MCF 10A (cell line): ENCODE data around the gene NFKBIA. TPM values are rescaled to one million over a fixed set of nuclear protein-coding genes. Genes with fewer than 3 reads are reported as not detected.
A peak's percentile ranks its signal among the peaks of the same experiment; 100 is the strongest.

Experiments
- BruUV-seq: library from RNA; stranded (reverse); fragments of 400-500 nt; replicated peaks from 2 replicates; lab custom pipeline; 2021; lab: Mats Ljungman, UMichigan
- CTCF ChIA-PET: fragments of 300-600 bp; sonication (Branson Sonifier 250); formaldehyde crosslinking; extraction: SDS; loops from one replicate; lab custom pipeline; 2021; ENCODE audit warnings: antibody characterized with exemption, inconsistent platforms; lab: Yijun Ruan, JAX
- POLR2A ChIA-PET: fragments of 300-600, 350-650 bp; sonication (Branson Sonifier 250); formaldehyde crosslinking; extraction: SDS; loops from one replicate; lab custom pipeline; 2020; ENCODE audit warnings: antibody characterized with exemption, inconsistent platforms; lab: Yijun Ruan, JAX
- DNase-seq: peaks from one replicate; pipeline ENCODE4 v3.0.0-alpha.2; 2018; ENCODE audit not compliant: unreplicated experiment
- H3K27ac Mint-ChIP-seq: one replicate; pipeline ENCODE4 v1.8.0; 2022; ENCODE audit warnings: mild to moderate bottlenecking, low read depth, mixed read lengths; ENCODE audit not compliant: unreplicated experiment
- H3K27me3 Mint-ChIP-seq: one replicate; pipeline ENCODE4 v1.8.0; 2022; ENCODE audit warnings: mixed read lengths; ENCODE audit not compliant: insufficient read depth, unreplicated experiment
- H3K36me3 Mint-ChIP-seq: one replicate; pipeline ENCODE4 v1.8.0; 2022; ENCODE audit warnings: mild to moderate bottlenecking, moderate library complexity, mixed read lengths; ENCODE audit not compliant: insufficient read depth, unreplicated experiment
- H3K4me1 Mint-ChIP-seq: one replicate; pipeline ENCODE4 v1.8.0; 2022; ENCODE audit warnings: mixed read lengths; ENCODE audit not compliant: insufficient read depth, unreplicated experiment
- H3K4me3 Mint-ChIP-seq: one replicate; pipeline ENCODE4 v1.8.0; 2022; ENCODE audit warnings: mild to moderate bottlenecking, moderate library complexity, mixed read lengths; ENCODE audit not compliant: unreplicated experiment
- H3K9me3 Mint-ChIP-seq: one replicate; pipeline ENCODE4 v1.8.0; 2022; ENCODE audit warnings: mixed read lengths; ENCODE audit not compliant: unreplicated experiment
- CTCF ChIP-seq: fragments of 200-600 bp; IDR thresholded peaks from one replicate; pipeline ENCODE4 v1.8.0; 2022; ENCODE audit warnings: antibody characterized with exemption, mild to moderate bottlenecking; ENCODE audit not compliant: unreplicated experiment
- intact Hi-C: fragments of 100-400 bp; cut with micrococcal nuclease; formaldehyde crosslinking; loops from 2 replicates; pipeline ENCODE4 v1.14.1; 2022
- total RNA-seq: library from RNA; stranded (reverse); gene quantifications from 2 replicates; pipeline ENCODE4 v1.2.3, GENCODE V29; 2022

Gene NFKBIA
- total RNA-seq, 1 experiment from 2014 or later = 112 TPM

- H3K27me3 Mint-ChIP-seq = no peaks in the 10 kb centered on the region
- ChIA-PET POLR2A (interaction anchor here (0.8 to 14.3 kb wide), 18 partner anchors 9 to 360 kb away, joined by 3 to 422 read pairs (median 16); partner anchors contain the start of genes FAM177A1, PPP2R3C, PRORP and PSMA6), CTCF (interaction anchor here (0.5 to 5.4 kb wide), 20 partner anchors 16 to 350 kb away, joined by 3 to 41 read pairs (median 5); partner anchors contain the start of genes PPP2R3C and PRORP)
- TF ChIP-seq CTCF = peak; percentile 66
- peak; percentile 84 for DNase-seq
- H3K9me3 Mint-ChIP-seq = no peaks in the 10 kb centered on the region
- H3K4me1 Mint-ChIP-seq = peaks cover 34% of the 10 kb centered on the region
- peak overlapping the region; percentile 93 for H3K4me3 Mint-ChIP-seq
- intact Hi-C loops = loop anchor here (1.0 kb wide), 4 partner anchors 114 to 266 kb away; partner anchors contain the start of gene PSMA6
- peaks cover 33% of the 10 kb centered on the region for H3K36me3 Mint-ChIP-seq
- BruUV-seq = no TSS peak
- H3K27ac Mint-ChIP-seq = peak overlapping the region; percentile 96
Measured at GRCh38 chr14:35406506-35407305, 2.2 kb upstream of the NFKBIA start.

GRCh38 chr14:35406090-35406489 lies 1.5 kb upstream of the NFKBIA start:
- Mint-ChIP-seq H3K27ac (peak overlapping the region; percentile 96), H3K4me1 (peaks cover 32% of the 10 kb centered on the region), H3K36me3 (peaks cover 39% of the 10 kb centered on the region), H3K9me3 (no peaks in the 10 kb centered on the region), H3K27me3 (no peaks in the 10 kb centered on the region), H3K4me3 (peak overlapping the region; percentile 93)
- POLR2A ChIA-PET = interaction anchor here (1.0 to 14.3 kb wide), 16 partner anchors 9 to 359 kb away, joined by 3 to 422 read pairs (median 29); partner anchors contain the start of genes FAM177A1, PPP2R3C, PRORP and PSMA6
- no TSS peak for BruUV-seq
- CTCF ChIA-PET = interaction anchor here (0.5 to 5.4 kb wide), 19 partner anchors 30 to 349 kb away, joined by 3 to 41 read pairs (median 5); partner anchors contain the start of genes PPP2R3C, PRORP and PSMA6
- TF ChIP-seq CTCF = no peak
- intact Hi-C loops = no loop called here
- no peak for DNase-seq

GRCh38 chr14:35405304-35405996 lies 901 bp upstream of the NFKBIA start:
- DNase-seq = peak; percentile 60
- peaks cover 33% of the 10 kb centered on the region for H3K4me1 Mint-ChIP-seq
- intact Hi-C loops = loop anchor here (2.0 kb wide), 1 partner anchor 359 kb away; the partner anchor contains the start of gene FAM177A1
- H3K9me3 Mint-ChIP-seq = no peaks in the 10 kb centered on the region
- no peaks in the 10 kb centered on the region for H3K27me3 Mint-ChIP-seq
- peaks cover 45% of the 10 kb centered on the region for H3K36me3 Mint-ChIP-seq
- POLR2A ChIA-PET = interaction anchor here (0.7 to 14.3 kb wide), 39 partner anchors 8 to 692 kb away, joined by 3 to 422 read pairs (median 8); partner anchors contain the start of genes BAZ1A, FAM177A1, PPP2R3C and PRORP
- no TSS peak for BruUV-seq
- no peak for TF ChIP-seq CTCF
- peak overlapping the region; percentile 93 for H3K4me3 Mint-ChIP-seq
- H3K27ac Mint-ChIP-seq = peak overlapping the region; percentile 96
- CTCF ChIA-PET = interaction anchor here (0.6 to 5.4 kb wide), 24 partner anchors 8 to 754 kb away, joined by 3 to 41 read pairs (median 4); partner anchors contain the start of genes PPP2R3C, PRORP and PSMA6
